ENCODE data around the gene FMNL3. TPM values are rescaled to one million over a fixed set of nuclear protein-coding genes. Genes with fewer than 3 reads are reported as not detected.
A peak's percentile ranks its signal among the peaks of the same experiment; 100 is the strongest.

Gene FMNL3
- total and polyA plus RNA-seq, 7 experiments from 2014 or later: 10.4 to 40.4 (median 37.8) TPM

- DNase-seq (no peak), ATAC-seq (no peak)
- Mint-ChIP-seq H3K27me3 (no peaks in the 10 kb centered on the region), H3K36me3 (peaks cover 17 to 49% (median 22%) of the 10 kb centered on the region in 5 donors), H3K27ac (peak overlapping the region in 8 of 9 donors; percentile 44 to 96 (median 69)), H3K4me1 (peaks cover 23 to 55% (median 47%) of the 10 kb centered on the region in 7 donors), H3K4me3 (no peak overlapping the region), H3K9me3 (no peaks in the 10 kb centered on the region)
- Histone ChIP-seq H3K36me3 (ENCODE audit: control insufficient read depth in 2 of 3, insufficient read depth in 3 of 3, low read length in 3 of 3) (peaks cover 0 to 97% (median 4%) of the 10 kb centered on the region in 3 experiments), H3K4me3 (ENCODE audit: low read length) (no peak overlapping the region), H3K27ac (ENCODE audit: low read depth, low read length) (no peak overlapping the region), H3K9me3 (ENCODE audit: control insufficient read depth in 2 of 3, low read length in 3 of 3) (no peaks in the 10 kb centered on the region), H3K27me3 (ENCODE audit: control insufficient read depth in 2 of 2, insufficient read depth in 2 of 2, low read length in 2 of 2) (no peaks in the 10 kb centered on the region), H3K4me1 (ENCODE audit: control insufficient read depth in 2 of 2, insufficient read depth in 2 of 2, low read length in 2 of 2) (peaks cover 2 to 6% of the 10 kb centered on the region in 2 donors)
- ChIA-PET CTCF (interaction anchor here (3.0 to 10.5 kb wide), 2 partner anchors 13 to 57 kb away, joined by 21 to 229 read pairs; partner anchors contain the start of gene FMNL3), POLR2A (interaction anchor here (1.2 to 3.1 kb wide), 4 partner anchors 13 to 57 kb away, joined by 3 to 13 read pairs (median 8); partner anchors contain the start of gene FMNL3)
- intact Hi-C loops (cut with micrococcal nuclease): no loop called here
These were observed 57.3 kb downstream of the FMNL3 start for GRCh38 chr12:49649892-49650291.

- Mint-ChIP-seq H3K27me3 (no peaks in the 10 kb centered on the region), H3K9me3 (no peaks in the 10 kb centered on the region), H3K27ac (peak overlapping the region in 8 of 9 donors; percentile 73 to 96 (median 77)), H3K4me1 (peaks cover 26 to 55% (median 48%) of the 10 kb centered on the region in 7 donors), H3K4me3 (no peak overlapping the region), H3K36me3 (peaks cover 17 to 45% (median 20%) of the 10 kb centered on the region in 5 donors)
- no peak for ATAC-seq
- DNase-seq: no peak
- POLR2A ChIA-PET: interaction anchor here (0.9 to 3.1 kb wide), 10 partner anchors 9 to 59 kb away, joined by 3 to 21 read pairs (median 6); partner anchors contain the start of gene FMNL3
- H3K9me3 ChIP-seq (ENCODE audit: control insufficient read depth in 2 of 3, low read length in 3 of 3): no peaks in the 10 kb centered on the region
- H3K4me3 ChIP-seq (ENCODE audit: low read length): no peak overlapping the region
- H3K36me3 ChIP-seq (ENCODE audit: control insufficient read depth in 2 of 3, insufficient read depth in 3 of 3, low read length in 3 of 3): peaks cover 0 to 93% (median 4%) of the 10 kb centered on the region in 3 experiments
- peaks cover 6 to 10% of the 10 kb centered on the region in 2 donors for H3K4me1 ChIP-seq (ENCODE audit: control insufficient read depth in 2 of 2, insufficient read depth in 2 of 2, low read length in 2 of 2)
- CTCF ChIA-PET: interaction anchor here (1.0 to 10.5 kb wide), 5 partner anchors 11 to 58 kb away, joined by 3 to 229 read pairs (median 13); partner anchors contain the start of gene FMNL3
- intact Hi-C loops (cut with micrococcal nuclease): no loop called here
- no peak overlapping the region for H3K27ac ChIP-seq (ENCODE audit: low read depth, low read length)
- H3K27me3 ChIP-seq (ENCODE audit: control insufficient read depth in 2 of 2, insufficient read depth in 2 of 2, low read length in 2 of 2): no peaks in the 10 kb centered on the region
These were observed 57.8 kb downstream of the FMNL3 start for GRCh38 chr12:49649445-49649844.

GRCh38 chr12:49648712-49649003, 58.5 kb downstream of the FMNL3 start:
- Mint-ChIP-seq H3K27me3 (no peaks in the 10 kb centered on the region), H3K4me1 (peaks cover 28 to 57% (median 50%) of the 10 kb centered on the region in 7 donors), H3K36me3 (peaks cover 13 to 42% (median 19%) of the 10 kb centered on the region in 5 donors), H3K4me3 (no peak overlapping the region), H3K9me3 (no peaks in the 10 kb centered on the region), H3K27ac (peak overlapping the region; percentile 73 to 96 (median 82))
- Histone ChIP-seq H3K4me1 (ENCODE audit: control insufficient read depth in 2 of 2, insufficient read depth in 2 of 2, low read length in 2 of 2) (peaks cover 7 to 10% of the 10 kb centered on the region in 2 donors), H3K9me3 (ENCODE audit: control insufficient read depth in 2 of 3, low read length in 3 of 3) (no peaks in the 10 kb centered on the region), H3K4me3 (ENCODE audit: low read length) (no peak overlapping the region), H3K27me3 (ENCODE audit: control insufficient read depth in 2 of 2, insufficient read depth in 2 of 2, low read length in 2 of 2) (no peaks in the 10 kb centered on the region), H3K36me3 (ENCODE audit: control insufficient read depth in 2 of 3, insufficient read depth in 3 of 3, low read length in 3 of 3) (peaks cover 0 to 93% (median 3%) of the 10 kb centered on the region in 3 experiments), H3K27ac (ENCODE audit: low read depth, low read length) (no peak overlapping the region)
- DNase-seq: no peak
- ChIA-PET POLR2A (interaction anchor here (0.9 to 2.5 kb wide), 12 partner anchors 10 to 60 kb away, joined by 3 to 21 read pairs (median 6); partner anchors contain the start of gene FMNL3), CTCF (interaction anchor here (0.7 to 10.5 kb wide), 8 partner anchors 10 to 93 kb away, joined by 3 to 229 read pairs (median 4); partner anchors contain the start of genes FMNL3 and TMBIM6)
- intact Hi-C loops (cut with micrococcal nuclease): loop anchor here in 1 of 2 donors (1.0 kb wide), 1 partner anchor 191 kb away; no protein-coding TSS in a partner anchor
- no peak for ATAC-seq

GRCh38 chr12:49647827-49648711, 59.1 kb downstream of the FMNL3 start:
- peak overlapping the region; percentile 29 for H3K27ac ChIP-seq (ENCODE audit: low read depth, low read length)
- no peaks in the 10 kb centered on the region for H3K9me3 ChIP-seq (ENCODE audit: control insufficient read depth in 2 of 3, low read length in 3 of 3)
- Mint-ChIP-seq H3K4me3 (no peak overlapping the region), H3K27me3 (no peaks in the 10 kb centered on the region), H3K36me3 (peaks cover 13 to 42% (median 18%) of the 10 kb centered on the region in 5 donors), H3K27ac (peak overlapping the region; percentile 73 to 96 (median 82)), H3K4me1 (peaks cover 28 to 60% (median 50%) of the 10 kb centered on the region in 7 donors), H3K9me3 (no peaks in the 10 kb centered on the region)
- ATAC-seq (no peak), DNase-seq (no peak)
- POLR2A ChIA-PET: interaction anchor here (0.7 to 2.5 kb wide), 13 partner anchors 9 to 60 kb away, joined by 3 to 21 read pairs (median 5); partner anchors contain the start of gene FMNL3
- intact Hi-C loops (cut with micrococcal nuclease): loop anchor here in 1 of 2 donors (1.0 kb wide), 1 partner anchor 191 kb away; no protein-coding TSS in a partner anchor
- no peaks in the 10 kb centered on the region for H3K27me3 ChIP-seq (ENCODE audit: control insufficient read depth in 2 of 2, insufficient read depth in 2 of 2, low read length in 2 of 2)
- CTCF ChIA-PET: interaction anchor here (0.6 to 10.5 kb wide), 13 partner anchors 10 to 93 kb away, joined by 3 to 229 read pairs (median 5); partner anchors contain the start of genes FMNL3 and TMBIM6
- no peak overlapping the region for H3K4me3 ChIP-seq (ENCODE audit: low read length)
- H3K36me3 ChIP-seq (ENCODE audit: control insufficient read depth in 2 of 3, insufficient read depth in 3 of 3, low read length in 3 of 3): peaks cover 0 to 93% (median 0%) of the 10 kb centered on the region in 3 experiments
- peaks cover 7 to 10% of the 10 kb centered on the region in 2 donors for H3K4me1 ChIP-seq (ENCODE audit: control insufficient read depth in 2 of 2, insufficient read depth in 2 of 2, low read length in 2 of 2)

GRCh38 chr12:49646871-49647654, 60.1 kb downstream of the FMNL3 start:
- peaks cover 25 to 56% (median 44%) of the 10 kb centered on the region in 7 donors for H3K4me1 Mint-ChIP-seq
- no peaks in the 10 kb centered on the region for H3K9me3 ChIP-seq (ENCODE audit: control insufficient read depth in 2 of 3, low read length in 3 of 3)
- CTCF ChIA-PET: interaction anchor here (1.1 to 10.5 kb wide), 7 partner anchors 9 to 75 kb away, joined by 5 to 229 read pairs (median 13); partner anchors contain the start of gene FMNL3
- H3K36me3 Mint-ChIP-seq: peaks cover 7 to 36% (median 17%) of the 10 kb centered on the region in 5 donors
- intact Hi-C loops (cut with micrococcal nuclease): no loop called here
- H3K4me3 Mint-ChIP-seq: no peak overlapping the region
- H3K27me3 Mint-ChIP-seq: no peaks in the 10 kb centered on the region
- H3K27me3 ChIP-seq (ENCODE audit: control insufficient read depth in 2 of 2, insufficient read depth in 2 of 2, low read length in 2 of 2): no peaks in the 10 kb centered on the region
- H3K9me3 Mint-ChIP-seq: no peaks in the 10 kb centered on the region
- peaks cover 0 to 93% (median 0%) of the 10 kb centered on the region in 3 experiments for H3K36me3 ChIP-seq (ENCODE audit: control insufficient read depth in 2 of 3, insufficient read depth in 3 of 3, low read length in 3 of 3)
- H3K4me1 ChIP-seq (ENCODE audit: control insufficient read depth in 2 of 2, insufficient read depth in 2 of 2, low read length in 2 of 2): peaks cover 7 to 10% of the 10 kb centered on the region in 2 donors
- peak overlapping the region in 8 of 9 donors; percentile 50 to 96 (median 78) for H3K27ac Mint-ChIP-seq
- no peak overlapping the region for H3K27ac ChIP-seq (ENCODE audit: low read depth, low read length)
- POLR2A ChIA-PET: interaction anchor here (1.1 to 2.5 kb wide), 8 partner anchors 8 to 59 kb away, joined by 3 to 21 read pairs (median 6); partner anchors contain the start of gene FMNL3
- DNase-seq (no peak), ATAC-seq (no peak)
- H3K4me3 ChIP-seq (ENCODE audit: low read length): no peak overlapping the region
